Measurements from ENCODE around the gene PRDX1.
"Not testable (repeated sequence)": the region's sequence is repeated elsewhere in the genome, so short reads cannot be mapped to it uniquely, and the experiment has no call there.

The PRDX1 gene

DNA sequence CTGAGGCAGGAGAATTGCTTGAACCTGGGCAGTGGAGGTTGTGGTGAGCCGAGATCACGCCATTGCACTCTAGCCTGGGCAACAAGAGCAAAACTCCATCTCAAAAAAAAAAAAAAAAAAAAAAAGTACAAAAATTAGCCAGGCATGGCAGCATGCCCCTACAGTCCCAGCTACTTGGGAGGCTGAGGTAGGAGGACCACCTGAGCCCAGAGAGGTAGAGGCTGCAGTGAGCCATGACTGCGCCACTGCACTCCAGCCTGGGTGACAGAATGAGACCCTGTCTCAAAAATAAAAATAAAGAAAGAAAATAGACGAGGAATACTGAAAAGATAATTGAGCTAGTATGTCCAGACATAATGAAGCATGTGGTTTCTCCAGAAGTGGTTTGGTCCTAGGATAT is 3.3 kb downstream of the PRDX1 start:
- ATAC-seq = not testable (repeated sequence)

DNA sequence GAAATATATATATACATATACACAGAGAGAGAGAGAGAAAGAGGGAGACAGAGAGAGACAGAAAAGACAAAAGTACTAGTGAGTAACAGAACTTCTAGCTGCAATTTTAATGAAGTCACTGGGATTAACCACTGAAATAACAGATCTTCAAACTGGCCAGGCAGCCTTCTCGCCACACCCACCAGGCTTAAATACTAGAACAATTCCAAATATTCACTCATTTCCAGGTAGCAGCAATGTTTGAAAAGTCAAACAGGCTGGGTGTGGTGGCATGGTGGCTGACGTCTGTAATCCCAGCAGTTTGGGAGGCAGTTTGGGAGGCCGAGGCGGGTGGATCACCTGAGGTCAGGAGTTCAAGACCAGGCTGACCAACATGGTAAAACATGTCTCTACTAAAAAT is 5.2 kb downstream of the PRDX1 start:
- H3K27ac Mint-ChIP-seq = peak overlapping the region; percentile 76 to 78
- no peaks in the 10 kb centered on the region for H3K9me3 Mint-ChIP-seq
- ATAC-seq (no peak), DNase-seq (no peak)
- H3K27me3 Mint-ChIP-seq = no peaks in the 10 kb centered on the region
- H3K4me3 Mint-ChIP-seq = no peak overlapping the region
- H3K4me1 Mint-ChIP-seq = peaks cover 44% of the 10 kb centered on the region

More for the DNA sequence above, 3.3 kb downstream of the PRDX1 start:
- H3K4me3 Mint-ChIP-seq = peak overlapping the region in 1 of 2 donors; percentile 2
- peak overlapping the region; percentile 51 to 66 for H3K27ac Mint-ChIP-seq
- peaks cover 59% of the 10 kb centered on the region for H3K4me1 Mint-ChIP-seq
- not testable (repeated sequence) for H3K27me3 Mint-ChIP-seq, H3K9me3 Mint-ChIP-seq, DNase-seq

DNA sequence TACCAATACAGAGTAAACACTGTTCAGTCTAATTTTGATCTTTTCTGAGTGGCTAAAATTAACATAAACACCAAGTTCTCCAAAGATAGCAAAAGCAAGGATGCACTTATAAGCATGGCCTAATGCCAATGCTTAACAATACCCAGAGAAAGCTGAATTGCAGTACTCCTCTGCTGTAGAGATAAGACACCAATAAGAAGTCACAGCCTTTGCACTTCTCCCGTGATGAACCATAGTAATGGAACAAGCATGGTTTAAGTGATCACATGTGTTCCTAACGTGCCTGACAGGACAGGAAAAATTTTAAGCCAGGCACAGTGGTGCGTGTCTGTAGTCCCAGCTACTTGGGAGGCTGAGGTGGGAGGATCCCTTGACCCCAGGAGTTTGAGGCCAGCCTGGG is 5.6 kb downstream of the PRDX1 start:
- no peak for DNase-seq
- Mint-ChIP-seq H3K27ac (peak overlapping the region; percentile 8 to 78), H3K27me3 (no peaks in the 10 kb centered on the region), H3K9me3 (no peaks in the 10 kb centered on the region), H3K4me3 (no peak overlapping the region), H3K4me1 (peaks cover 43% of the 10 kb centered on the region)
- ATAC-seq = no peak

DNA sequence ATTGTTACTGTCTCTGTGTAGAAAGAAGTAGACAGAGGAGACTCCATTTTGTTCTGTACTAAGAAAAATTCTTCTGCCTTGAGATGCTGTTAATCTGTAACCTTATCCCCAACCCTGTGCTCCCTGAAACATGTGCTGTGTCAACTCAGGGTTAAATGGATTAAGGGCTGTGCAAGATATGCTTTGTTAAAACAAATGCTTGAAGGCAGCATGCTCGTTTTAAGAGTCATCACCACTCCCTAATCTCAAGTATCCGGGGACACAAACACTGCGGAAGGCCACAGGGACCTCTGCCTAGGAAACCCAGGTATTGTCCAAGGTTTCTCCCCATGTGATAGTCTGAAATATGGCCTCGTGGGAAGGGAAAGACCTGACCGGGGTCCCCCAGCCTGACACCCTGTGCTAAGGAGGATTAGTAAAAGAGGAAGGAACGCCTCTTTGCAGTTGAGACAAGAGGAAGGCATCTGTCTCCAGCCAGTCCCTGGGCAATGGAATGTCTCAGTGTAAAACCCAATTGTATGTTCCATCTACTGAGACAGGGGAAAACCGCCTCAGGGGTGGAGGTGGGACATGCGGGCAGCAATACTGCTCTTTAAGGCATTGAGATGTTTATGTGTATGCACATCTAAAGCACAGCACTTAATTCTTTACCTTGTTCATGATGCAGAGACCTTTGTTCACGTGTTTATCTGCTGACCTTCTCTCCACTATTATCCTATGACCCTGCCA is 8.0 kb downstream of the PRDX1 start:
- not testable (repeated sequence) for DNase-seq, ATAC-seq, H3K9me3 Mint-ChIP-seq, H3K27me3 Mint-ChIP-seq, H3K4me3 Mint-ChIP-seq
- Mint-ChIP-seq H3K4me1 (peaks cover 27% of the 10 kb centered on the region), H3K27ac (peak overlapping the region in 1 of 2 donors; percentile 72)

DNA sequence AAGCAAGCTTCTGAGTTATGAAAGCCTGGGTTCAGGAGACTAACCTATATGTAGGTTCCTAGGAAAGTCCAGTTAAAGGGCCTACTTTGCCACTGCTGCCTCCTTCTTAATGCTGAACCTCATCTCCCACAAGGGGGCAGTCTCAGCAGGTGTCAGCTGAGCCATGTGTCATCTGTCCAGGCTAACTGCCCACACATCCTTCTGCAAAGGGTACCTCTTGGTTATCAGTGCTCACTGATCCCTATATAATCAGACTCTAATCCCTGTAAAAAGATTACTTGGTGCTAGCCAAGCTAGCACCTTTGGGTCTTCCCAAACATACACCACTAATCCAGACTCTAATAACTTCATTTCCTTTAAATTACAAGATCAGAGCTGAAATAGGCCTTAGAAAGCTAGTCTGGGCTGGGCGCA is 9.0 kb downstream of the PRDX1 start:
- DNase-seq (peak; percentile 56 to 68), ATAC-seq (peak; percentile 85)
- Mint-ChIP-seq H3K9me3 (no peaks in the 10 kb centered on the region), H3K27ac (peak overlapping the region; percentile 30 to 86), H3K4me1 (peaks cover 27% of the 10 kb centered on the region), H3K4me3 (no peak overlapping the region), H3K27me3 (no peaks in the 10 kb centered on the region)

DNA sequence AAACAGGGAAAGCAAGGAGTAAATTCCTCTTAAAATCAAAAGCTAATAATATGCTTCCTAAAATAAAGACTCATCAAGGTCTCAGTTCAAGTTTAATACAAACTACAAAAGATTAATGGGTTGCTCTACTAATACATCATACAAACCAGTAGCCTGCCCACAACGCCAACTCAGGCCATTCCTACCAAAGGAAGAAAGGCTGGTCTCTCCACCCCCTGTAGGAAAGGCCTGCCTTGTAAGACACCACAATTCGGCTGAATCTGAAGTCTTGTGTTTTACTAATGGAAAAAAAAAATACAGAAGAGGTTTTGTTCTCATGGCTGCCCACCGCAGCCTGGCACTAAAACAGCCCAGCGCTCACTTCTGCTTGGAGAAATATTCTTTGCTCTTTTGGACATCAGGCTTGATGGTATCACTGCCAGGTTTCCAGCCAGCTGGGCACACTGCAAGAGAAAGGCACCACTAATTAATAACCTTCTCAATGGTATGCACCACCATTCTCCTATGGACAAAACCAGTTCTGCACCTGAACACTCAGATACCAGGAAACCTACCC is 10.6 kb downstream of the PRDX1 start:
- Mint-ChIP-seq H3K4me3 (no peak overlapping the region), H3K27me3 (no peaks in the 10 kb centered on the region), H3K27ac (no peak overlapping the region), H3K4me1 (peaks cover 20% of the 10 kb centered on the region), H3K9me3 (no peaks in the 10 kb centered on the region)
- DNase-seq (no peak), ATAC-seq (no peak)

DNA sequence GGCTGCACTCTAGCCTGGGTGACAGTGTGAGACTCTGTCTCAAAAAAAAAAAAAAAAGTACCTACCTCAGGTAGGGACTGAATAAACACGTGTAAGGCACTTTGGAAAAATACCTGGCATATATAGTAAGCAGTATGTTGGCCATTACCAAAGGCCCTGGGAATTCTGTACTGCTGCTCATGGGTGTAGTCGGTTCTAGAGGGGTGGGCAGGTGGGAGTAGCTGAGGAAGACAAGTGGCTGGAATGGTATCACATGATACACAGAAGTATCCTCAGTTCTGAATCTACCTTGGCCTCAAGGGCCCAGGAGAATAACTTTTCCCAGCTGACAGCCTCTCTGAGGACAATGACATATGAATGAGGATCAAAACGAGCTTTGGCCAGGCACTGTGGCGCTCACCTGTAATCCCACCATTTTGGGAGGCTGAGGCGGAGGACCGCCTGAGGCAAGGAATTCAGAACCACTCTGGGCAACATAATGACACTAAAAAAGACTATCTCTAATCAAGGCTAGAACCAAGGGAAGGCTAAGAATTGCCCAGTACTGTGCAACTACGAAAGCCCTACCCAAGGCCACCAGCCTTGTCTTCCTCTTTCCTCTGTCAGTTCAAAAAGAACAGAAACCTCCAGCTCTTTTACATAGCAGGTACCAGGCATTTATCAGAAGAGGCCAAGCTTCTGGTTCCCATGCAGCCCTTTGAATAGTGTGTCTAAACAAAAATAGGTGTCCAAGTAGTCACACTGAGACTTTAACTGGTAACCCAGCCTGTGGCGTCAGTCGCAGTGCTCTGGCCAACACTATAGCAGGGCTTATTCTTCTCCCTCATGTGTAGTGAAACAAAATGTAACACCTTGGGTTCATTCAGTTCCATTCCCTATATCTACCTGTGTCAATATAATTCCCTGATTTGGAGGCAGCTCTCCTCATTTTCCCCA is 11.4 kb downstream of the PRDX1 start:
- Mint-ChIP-seq H3K27me3 (no peaks in the 10 kb centered on the region), H3K27ac (no peak overlapping the region), H3K4me3 (no peak overlapping the region), H3K9me3 (no peaks in the 10 kb centered on the region), H3K4me1 (peaks cover 17% of the 10 kb centered on the region)
- no peak for ATAC-seq
- DNase-seq = no peak

DNA sequence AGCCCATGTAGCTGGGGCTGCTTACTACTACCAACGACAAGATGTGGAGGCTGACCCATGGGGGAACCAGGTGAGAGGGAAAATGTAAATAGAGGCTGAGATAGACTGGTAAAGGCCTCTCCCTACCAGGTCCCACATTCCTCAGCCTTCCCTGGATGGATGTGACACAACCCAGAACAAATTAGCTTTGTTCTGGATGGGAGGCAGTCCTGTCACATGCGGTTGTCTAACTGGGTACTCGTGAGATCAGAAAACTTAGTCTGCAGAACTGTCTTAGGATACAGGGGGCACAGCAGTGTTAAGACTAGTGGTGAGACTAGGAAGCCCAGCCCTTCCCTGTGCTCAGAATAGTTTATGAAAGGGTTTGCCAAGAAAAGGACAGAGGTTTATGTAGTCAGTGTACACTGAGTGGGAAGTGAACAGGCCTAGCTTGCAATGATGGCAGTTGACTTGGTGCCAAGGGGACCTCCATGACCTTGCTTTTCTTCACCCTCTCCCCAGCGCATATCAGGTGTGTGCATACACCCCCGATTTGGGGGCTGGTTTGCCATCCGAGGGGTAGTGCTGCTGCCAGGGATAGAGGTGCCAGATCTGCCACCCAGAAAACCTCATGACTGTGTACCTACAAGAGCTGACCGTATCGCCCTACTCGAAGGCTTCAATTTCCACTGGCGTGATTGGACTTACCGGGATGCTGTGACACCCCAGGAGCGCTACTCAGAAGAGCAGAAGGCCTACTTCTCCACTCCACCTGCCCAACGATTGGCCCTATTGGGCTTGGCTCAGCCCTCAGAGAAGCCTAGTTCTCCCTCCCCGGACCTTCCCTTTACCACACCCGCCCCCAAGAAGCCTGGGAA is 13.2 kb downstream of the PRDX1 start:
- peak; percentile 58 for ATAC-seq
- DNase-seq = no peak
- no peaks in the 10 kb centered on the region for H3K9me3 Mint-ChIP-seq
- no peak overlapping the region for H3K4me3 Mint-ChIP-seq
- H3K27ac Mint-ChIP-seq = peak overlapping the region in 1 of 2 donors; percentile 40
- H3K27me3 Mint-ChIP-seq = no peaks in the 10 kb centered on the region
- peaks cover 17% of the 10 kb centered on the region for H3K4me1 Mint-ChIP-seq

DNA sequence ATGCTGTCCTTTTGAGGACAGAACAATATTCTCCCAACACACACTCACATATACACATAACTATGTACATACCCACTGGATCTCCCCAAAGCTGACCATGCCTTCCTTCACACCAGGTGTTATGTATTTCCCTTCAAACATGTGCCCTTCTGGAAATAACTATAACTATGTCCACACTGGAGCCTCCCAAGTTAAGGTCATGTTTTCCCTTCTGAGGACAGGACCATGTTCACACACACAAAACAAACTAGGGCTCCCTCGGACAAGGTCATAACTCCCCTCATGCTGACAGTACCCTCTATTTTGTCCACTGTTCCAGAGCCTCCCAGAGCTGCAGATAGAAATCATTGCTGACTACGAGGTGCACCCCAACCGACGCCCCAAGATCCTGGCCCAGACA is 13.8 kb downstream of the PRDX1 start:
- ATAC-seq = peak; percentile 11
- no peak for DNase-seq
- Mint-ChIP-seq H3K4me3 (no peak overlapping the region), H3K27me3 (no peaks in the 10 kb centered on the region), H3K9me3 (no peaks in the 10 kb centered on the region), H3K27ac (peak overlapping the region in 1 of 2 donors; percentile 40), H3K4me1 (peaks cover 12% of the 10 kb centered on the region)

DNA sequence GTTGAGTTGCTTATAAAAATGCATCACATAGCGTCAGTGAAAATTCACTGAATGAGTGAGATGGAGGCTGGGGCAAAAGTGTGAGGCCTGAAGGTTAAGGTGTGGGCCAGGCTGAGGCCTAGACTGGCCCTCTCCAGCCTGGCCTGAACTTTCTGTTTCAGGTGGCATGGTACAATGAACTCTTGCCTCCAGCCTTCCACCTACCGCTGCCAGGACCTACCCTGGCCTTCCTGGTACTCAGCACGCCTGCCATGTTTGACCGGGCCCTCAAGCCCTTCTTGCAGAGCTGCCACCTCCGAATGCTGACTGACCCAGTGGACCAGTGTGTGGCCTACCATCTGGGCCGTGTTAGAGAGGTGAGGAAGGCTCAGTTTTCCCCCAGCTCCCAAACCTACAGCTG is 14.5 kb downstream of the PRDX1 start:
- Mint-ChIP-seq H3K27ac (no peak overlapping the region), H3K4me1 (peaks cover 13% of the 10 kb centered on the region), H3K27me3 (no peaks in the 10 kb centered on the region), H3K9me3 (no peaks in the 10 kb centered on the region), H3K4me3 (no peak overlapping the region)
- DNase-seq (no peak), ATAC-seq (peak; percentile 22)

DNA sequence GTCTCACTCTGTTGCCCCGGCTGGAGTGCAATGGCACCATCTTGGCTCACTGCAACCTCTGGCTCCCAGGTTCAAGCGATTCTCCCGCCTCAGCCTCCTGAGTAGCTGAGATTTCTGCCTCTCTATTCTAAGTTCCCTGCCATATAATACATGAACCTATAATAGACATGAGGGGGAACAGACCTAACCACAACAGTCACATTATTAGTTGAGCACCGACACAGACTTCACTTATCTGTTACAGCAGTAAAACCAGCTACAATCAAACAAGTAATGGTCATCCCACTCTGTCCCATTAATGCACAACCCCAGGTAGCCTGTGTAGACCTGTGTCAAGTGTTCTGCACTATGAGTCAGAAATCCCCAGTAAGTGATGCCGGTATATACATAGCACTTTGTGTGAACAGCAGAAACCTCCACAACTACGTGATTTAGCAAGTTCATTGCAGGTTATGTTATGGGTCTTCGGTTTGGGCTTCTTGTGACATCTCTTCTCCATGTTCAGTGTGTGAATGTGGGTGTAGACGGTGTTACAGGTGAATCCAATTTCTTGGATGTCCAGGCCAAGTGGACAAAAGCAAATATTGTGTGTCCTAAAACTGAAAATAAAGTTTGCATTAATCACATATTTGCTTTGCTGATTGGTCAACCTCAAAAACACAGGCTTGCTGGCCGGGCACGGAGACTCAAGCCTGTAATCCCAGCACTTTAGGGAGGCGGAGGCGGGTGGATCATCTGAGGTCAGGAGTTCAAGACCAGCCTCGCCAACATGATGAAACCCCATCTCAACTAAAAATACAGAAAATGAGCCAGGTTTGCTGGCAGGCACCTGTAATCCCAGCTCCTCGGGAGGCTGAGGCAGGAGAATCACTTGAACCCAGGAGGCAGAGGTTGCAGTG is 18.0 kb downstream of the PRDX1 start:
- Mint-ChIP-seq H3K9me3 (no peaks in the 10 kb centered on the region), H3K27ac (no peak overlapping the region), H3K4me3 (no peak overlapping the region), H3K27me3 (no peaks in the 10 kb centered on the region), H3K4me1 (peaks cover 41% of the 10 kb centered on the region)
- no peak for ATAC-seq
- no peak for DNase-seq

DNA sequence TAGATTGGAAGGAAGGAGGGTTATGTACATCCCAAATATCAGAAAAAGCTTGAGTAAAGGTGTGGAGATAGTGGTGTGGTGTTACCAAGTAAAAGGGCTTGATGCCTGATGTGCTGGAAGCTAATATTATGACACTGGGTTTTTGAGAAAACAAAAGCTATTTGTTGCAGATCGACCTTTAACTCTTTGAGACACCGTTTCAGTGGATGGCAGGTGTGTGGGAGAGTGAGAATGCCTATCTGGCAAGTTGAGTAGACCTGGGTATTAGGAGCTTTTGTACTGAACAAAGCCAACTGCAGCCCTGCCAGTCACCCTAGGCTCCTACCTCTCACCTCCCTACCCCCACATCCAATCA is 20.2 kb downstream of the PRDX1 start:
- DNase-seq (no peak), ATAC-seq (no peak)
- peaks cover 36% of the 10 kb centered on the region for H3K4me1 Mint-ChIP-seq
- H3K9me3 Mint-ChIP-seq = no peaks in the 10 kb centered on the region
- H3K27me3 Mint-ChIP-seq = no peaks in the 10 kb centered on the region
- no peak overlapping the region for H3K27ac Mint-ChIP-seq
- H3K4me3 Mint-ChIP-seq = peak overlapping the region in 1 of 2 donors; percentile 93

DNA sequence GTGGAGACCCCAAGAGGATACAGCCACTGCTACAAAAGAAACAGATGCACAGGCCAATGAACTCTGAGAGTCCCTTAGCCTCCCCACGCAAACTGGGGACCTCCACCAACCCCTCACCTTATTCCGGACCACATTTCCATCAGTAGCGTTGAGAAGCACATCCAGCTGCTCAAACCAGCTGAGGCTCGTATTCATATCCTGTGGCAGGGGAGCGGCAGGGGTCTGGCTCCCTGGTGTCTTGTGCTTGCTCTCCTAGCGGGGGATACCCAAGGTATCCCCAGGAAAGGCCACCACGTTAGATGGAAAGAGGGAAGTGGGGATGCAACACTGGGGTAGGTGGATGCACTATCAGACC is 22.3 kb downstream of the PRDX1 start:
- Mint-ChIP-seq H3K27me3 (no peaks in the 10 kb centered on the region), H3K4me3 (peak overlapping the region; percentile 91 to 93), H3K9me3 (no peaks in the 10 kb centered on the region), H3K27ac (peak overlapping the region; percentile 90 to 92), H3K4me1 (peaks cover 36% of the 10 kb centered on the region)
- ATAC-seq = peak; percentile 26
- DNase-seq = peak in 1 of 2 donors; percentile 23

DNA sequence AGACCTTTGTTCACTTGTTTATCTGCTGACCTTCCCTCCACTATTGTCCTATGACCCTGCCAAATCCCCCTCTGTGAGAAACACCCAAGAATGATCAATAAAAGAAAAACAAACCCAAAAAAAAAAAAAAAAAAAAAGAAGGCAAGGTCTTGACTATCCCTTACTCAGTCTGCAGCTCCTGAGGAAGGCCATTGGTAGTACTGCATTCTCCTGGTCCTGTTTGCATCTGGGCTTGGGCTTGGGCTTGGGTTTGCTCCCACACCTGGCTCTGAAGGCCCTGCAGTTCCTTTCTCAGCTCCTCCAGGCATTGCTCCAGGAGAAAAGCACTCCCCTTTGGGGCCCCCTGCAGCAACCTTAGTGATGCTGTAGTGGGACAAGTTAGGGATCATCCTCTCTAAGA is 23.4 kb downstream of the PRDX1 start:
- ATAC-seq (no peak), DNase-seq (no peak)
- H3K4me3 Mint-ChIP-seq = no peak overlapping the region
- peaks cover 36% of the 10 kb centered on the region for H3K4me1 Mint-ChIP-seq
- H3K27ac Mint-ChIP-seq = no peak overlapping the region
- H3K27me3 Mint-ChIP-seq = no peaks in the 10 kb centered on the region
- H3K9me3 Mint-ChIP-seq = no peaks in the 10 kb centered on the region
